Measurements from ENCODE around the gene DUOXA1.

DUOXA1 gene

DNA sequence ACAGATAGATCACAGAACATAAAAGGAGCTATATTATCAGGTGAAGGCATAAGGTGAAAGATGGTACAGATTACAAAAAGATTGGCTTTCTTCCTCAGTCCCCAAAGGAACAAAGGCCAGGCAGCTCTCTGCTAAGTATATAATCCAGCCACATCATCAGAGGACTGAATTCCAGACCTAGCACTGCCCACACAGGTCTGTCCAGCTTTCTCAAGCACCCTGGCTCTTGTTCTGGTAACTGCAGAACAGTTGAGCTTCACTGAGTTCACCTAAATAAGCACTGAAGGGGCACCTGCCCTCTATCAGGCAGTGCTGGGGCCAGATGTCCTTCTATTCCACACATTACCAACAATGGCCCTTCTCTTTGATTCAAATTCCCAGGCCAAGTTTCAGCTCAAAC, 6.3 kb downstream of the DUOXA1 start:
- TF ChIP-seq, protein P1, sequence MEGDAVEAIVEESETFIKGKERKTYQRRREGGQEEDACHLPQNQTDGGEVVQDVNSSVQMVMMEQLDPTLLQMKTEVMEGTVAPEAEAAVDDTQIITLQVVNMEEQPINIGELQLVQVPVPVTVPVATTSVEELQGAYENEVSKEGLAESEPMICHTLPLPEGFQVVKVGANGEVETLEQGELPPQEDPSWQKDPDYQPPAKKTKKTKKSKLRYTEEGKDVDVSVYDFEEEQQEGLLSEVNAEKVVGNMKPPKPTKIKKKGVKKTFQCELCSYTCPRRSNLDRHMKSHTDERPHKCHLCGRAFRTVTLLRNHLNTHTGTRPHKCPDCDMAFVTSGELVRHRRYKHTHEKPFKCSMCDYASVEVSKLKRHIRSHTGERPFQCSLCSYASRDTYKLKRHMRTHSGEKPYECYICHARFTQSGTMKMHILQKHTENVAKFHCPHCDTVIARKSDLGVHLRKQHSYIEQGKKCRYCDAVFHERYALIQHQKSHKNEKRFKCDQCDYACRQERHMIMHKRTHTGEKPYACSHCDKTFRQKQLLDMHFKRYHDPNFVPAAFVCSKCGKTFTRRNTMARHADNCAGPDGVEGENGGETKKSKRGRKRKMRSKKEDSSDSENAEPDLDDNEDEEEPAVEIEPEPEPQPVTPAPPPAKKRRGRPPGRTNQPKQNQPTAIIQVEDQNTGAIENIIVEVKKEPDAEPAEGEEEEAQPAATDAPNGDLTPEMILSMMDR (IDR thresholded peaks at IDR 0.05) = no peak
- Mint-ChIP-seq H3K27me3 (ENCODE audit: low read depth, poor library complexity) (peaks cover 95% of the 10 kb centered on the region), H3K4me1 (peaks cover 10% of the 10 kb centered on the region), H3K27ac (no peak overlapping the region), H3K9me3 (no peaks in the 10 kb centered on the region), H3K4me3 (no peak overlapping the region), H3K36me3 (ENCODE audit: low read depth) (no peaks in the 10 kb centered on the region)
- no peak for DNase-seq

DNA sequence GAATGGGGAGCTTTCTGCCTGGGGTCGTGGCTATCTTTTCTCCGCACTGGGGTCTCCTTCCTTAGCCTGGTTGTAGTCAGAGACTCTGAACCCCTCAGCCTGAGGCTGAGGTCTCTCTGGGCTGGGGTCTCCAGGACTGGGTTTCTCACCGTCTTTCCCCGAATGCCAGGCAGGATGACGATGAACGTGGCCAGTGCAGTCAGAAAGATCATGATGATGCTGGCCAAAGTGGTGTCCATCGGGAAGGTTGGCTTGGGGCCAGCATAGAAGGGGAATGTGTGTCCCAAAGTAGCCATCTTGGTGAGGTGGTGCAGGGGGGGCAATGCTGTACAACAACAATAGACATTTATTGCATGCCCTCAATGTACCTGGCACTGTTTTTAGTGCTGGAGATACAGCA, 7.0 kb downstream of the DUOXA1 start:
- TF ChIP-seq, protein P1 (IDR thresholded peaks at IDR 0.05) = no peak
- H3K9me3 Mint-ChIP-seq = no peaks in the 10 kb centered on the region
- no peak for DNase-seq
- H3K36me3 Mint-ChIP-seq (ENCODE audit: low read depth) = no peaks in the 10 kb centered on the region
- no peak overlapping the region for H3K27ac Mint-ChIP-seq
- H3K4me1 Mint-ChIP-seq = peaks cover 10% of the 10 kb centered on the region
- peaks cover 95% of the 10 kb centered on the region for H3K27me3 Mint-ChIP-seq (ENCODE audit: low read depth, poor library complexity)
- no peak overlapping the region for H3K4me3 Mint-ChIP-seq

DNA sequence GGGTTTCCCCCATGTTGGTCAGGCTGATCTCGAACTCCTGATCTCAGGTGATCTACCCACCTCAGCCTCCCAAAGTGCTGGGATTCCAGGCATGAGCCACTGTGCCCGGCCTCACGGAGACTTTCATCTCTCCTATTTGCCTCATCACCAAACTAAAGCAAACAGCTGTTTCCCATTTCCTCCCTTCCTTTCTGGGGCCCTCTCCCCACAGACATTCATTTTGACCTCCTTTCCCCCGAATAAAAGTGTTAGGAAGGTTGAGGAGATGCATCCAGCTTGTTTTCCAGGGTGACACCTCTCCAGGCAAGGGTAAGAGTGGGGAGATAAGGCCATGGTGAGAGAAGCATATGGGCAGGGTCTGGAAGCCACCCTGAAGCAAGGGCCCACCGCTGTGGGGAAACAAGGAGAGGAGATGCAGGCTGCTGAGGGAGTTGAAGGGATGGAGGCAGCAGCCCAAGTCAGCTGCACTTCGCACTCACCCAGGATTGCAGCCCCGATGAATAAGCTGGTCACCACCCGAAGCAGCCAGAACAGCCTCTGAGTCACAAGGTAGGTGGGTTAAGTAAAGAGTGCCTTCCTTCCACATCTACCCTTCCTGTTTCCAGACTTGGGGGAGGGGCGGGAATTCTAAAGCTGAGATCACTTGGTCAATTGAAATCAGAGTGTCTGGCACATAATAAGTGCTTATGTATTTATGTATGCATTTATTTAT, 7.8 kb downstream of the DUOXA1 start:
- DNase-seq = no peak
- TF ChIP-seq, protein P1 (IDR thresholded peaks at IDR 0.05) = no peak
- no peak overlapping the region for H3K27ac Mint-ChIP-seq
- no peak overlapping the region for H3K4me3 Mint-ChIP-seq
- no peaks in the 10 kb centered on the region for H3K9me3 Mint-ChIP-seq
- peaks cover 13% of the 10 kb centered on the region for H3K4me1 Mint-ChIP-seq
- peaks cover 95% of the 10 kb centered on the region for H3K27me3 Mint-ChIP-seq (ENCODE audit: low read depth, poor library complexity)
- no peaks in the 10 kb centered on the region for H3K36me3 Mint-ChIP-seq (ENCODE audit: low read depth)

DNA sequence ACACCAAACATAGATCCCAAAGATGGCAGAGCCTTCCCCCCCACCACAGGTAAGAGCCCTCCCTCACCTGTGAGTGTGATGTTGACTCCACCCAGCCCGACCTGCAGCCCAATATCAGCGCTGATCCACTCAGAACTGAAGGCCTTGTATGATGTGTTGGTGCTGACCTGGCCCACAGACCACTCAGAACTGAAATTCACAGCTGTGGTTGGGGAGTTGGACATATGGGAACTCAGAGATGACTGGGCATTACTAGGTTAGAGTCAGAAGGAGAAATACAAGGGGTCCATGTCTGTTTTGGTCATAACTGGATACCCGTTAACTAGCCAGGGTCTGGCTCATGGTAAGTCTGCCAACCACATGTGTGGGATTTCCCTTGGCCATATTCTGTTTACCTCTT, 8.7 kb downstream of the DUOXA1 start:
- peaks cover 95% of the 10 kb centered on the region for H3K27me3 Mint-ChIP-seq (ENCODE audit: low read depth, poor library complexity)
- no peaks in the 10 kb centered on the region for H3K9me3 Mint-ChIP-seq
- H3K4me3 Mint-ChIP-seq = no peak overlapping the region
- no peaks in the 10 kb centered on the region for H3K36me3 Mint-ChIP-seq (ENCODE audit: low read depth)
- peaks cover 13% of the 10 kb centered on the region for H3K4me1 Mint-ChIP-seq
- no peak for DNase-seq
- H3K27ac Mint-ChIP-seq = no peak overlapping the region
- TF ChIP-seq, protein P1 (IDR thresholded peaks at IDR 0.05) = no peak

DNA sequence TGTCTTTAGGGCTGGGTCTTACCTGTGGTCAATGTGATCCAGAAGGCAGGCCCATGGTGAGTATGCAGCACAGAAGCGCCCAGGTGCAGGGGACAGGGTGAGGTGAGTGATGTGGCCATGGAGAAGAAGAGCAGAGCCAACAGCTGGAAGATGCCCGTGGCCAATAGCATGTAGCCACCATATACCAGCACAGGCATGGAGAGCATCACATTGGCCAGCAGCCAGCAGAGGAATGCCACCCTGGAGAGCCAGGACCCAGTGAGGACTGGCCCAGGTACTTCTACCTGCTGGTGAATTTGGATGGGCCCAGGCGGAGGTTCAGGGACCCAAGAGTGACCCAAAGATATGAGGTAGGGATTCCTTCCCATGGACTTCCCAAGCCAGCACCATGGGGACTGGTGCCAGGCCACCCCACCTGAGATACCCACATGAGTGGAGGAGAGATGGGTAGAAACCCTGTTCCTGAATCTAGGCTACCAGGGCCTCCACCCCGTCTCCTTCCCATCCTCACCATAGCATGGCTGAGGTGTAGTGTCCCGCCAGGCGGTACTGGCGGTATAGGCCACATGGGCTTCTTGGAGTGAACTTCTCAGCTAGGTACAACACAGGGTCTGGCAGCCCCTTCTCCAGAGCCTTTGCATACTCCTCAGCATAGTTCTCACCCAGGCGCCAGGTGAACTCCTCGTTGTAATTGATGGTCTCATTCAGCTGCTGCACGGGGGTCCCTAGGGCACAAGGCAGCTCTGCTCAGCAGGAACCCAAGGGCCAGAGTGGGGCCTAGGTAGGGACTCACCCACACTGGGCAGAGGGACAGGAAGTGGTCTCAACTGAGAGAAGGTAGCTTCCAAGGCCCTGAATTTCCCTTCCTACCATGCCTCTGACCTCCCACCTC, 9.4 kb downstream of the DUOXA1 start:
- Mint-ChIP-seq H3K4me1 (peaks cover 13% of the 10 kb centered on the region), H3K27me3 (ENCODE audit: low read depth, poor library complexity) (peaks cover 95% of the 10 kb centered on the region), H3K27ac (no peak overlapping the region), H3K4me3 (no peak overlapping the region), H3K9me3 (no peaks in the 10 kb centered on the region), H3K36me3 (ENCODE audit: low read depth) (no peaks in the 10 kb centered on the region)
- TF ChIP-seq, protein P1 (IDR thresholded peaks at IDR 0.05) = no peak
- DNase-seq = no peak
